GM19463 (cell line): Measurements from ENCODE around the gene SPIB.
"Not testable (repeated sequence)": the region's sequence is repeated elsewhere in the genome, so short reads cannot be mapped to it uniquely, and the experiment has no call there.

Experiments used
- ATAC-seq: cut with Tn5 transposase; IDR thresholded peaks from one replicate; pipeline ENCODE4 v1.9.1; 2021; ENCODE audit warnings: mild to moderate bottlenecking, moderate library complexity; ENCODE audit not compliant: unreplicated experiment

The SPIB gene

DNA sequence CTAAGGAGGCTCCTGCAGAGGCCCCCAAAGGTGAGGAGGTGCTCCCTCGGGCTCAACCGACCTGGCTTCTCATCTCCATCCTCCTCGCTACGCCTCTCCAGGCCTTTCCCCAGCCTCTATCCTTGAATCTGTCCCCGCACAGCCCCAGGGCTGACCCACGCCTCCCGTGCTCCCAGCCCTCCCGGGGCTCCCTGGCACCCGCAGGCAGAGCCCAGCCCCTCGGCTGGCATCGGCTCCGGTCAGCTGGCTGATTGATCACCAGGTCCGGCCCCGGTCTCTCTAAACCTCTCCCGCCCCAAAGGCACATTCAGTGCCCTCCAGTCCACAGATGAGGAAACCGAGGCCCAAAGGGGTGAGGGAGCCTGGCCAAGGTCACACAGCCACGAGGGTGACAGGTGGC, 16.5 kb downstream of the SPIB start:
- ATAC-seq = no peak

- no peak for ATAC-seq
Measured at GRCh38 chr19:50435627-50436026, 16.9 kb downstream of the SPIB start.

DNA sequence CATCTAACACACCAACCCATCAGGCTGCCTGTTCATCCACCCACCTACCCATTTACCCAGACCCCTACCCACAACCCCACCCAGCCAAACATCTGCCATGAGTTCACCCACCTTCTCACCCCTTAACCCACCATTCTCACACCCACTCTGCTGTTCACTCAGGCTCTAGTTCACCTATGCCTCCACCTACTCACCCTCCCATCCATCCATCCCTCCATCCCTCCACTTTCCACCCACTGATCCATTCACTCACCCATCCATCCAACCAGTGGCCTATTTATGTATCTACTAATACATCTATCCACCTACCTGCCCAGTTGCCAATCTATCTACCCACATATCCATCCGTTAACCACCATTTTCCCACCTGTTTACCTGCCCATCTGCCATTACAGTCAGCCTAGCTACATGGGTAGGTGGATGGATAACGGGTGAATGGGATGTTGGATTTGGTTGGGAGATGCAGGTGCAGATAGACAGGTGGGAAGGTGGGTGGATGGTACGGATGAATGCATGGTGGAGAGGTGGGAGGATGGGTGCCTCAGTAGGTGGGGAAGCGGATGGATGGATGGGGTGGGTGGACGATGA, 19.2 kb downstream of the SPIB start:
- no peak for ATAC-seq

- ATAC-seq = not testable (repeated sequence)
Measured at GRCh38 chr19:50439130-50439529, 20.4 kb downstream of the SPIB start.

- no peak for ATAC-seq
Measured at GRCh38 chr19:50444059-50444458, 25.3 kb downstream of the SPIB start.

DNA sequence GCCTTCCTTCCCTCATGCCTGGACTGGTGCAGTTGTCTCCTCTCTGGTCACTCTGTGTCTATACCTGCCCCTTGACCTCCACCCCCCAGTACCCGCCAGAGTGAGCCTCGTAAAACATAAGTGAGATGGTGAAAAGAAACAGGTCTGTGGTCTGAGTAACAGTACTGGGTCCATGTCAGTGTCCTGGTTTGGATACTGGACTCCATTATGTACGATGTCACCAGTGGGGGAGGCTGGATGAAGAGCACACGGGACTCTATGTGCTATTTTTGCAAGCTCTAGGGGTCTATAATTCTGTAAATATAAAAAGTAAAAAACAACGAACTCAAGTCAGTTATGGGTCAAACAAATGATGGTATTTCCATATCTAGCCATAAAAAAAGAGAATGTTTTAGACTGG, 28.3 kb downstream of the SPIB start:
- no peak for ATAC-seq

DNA sequence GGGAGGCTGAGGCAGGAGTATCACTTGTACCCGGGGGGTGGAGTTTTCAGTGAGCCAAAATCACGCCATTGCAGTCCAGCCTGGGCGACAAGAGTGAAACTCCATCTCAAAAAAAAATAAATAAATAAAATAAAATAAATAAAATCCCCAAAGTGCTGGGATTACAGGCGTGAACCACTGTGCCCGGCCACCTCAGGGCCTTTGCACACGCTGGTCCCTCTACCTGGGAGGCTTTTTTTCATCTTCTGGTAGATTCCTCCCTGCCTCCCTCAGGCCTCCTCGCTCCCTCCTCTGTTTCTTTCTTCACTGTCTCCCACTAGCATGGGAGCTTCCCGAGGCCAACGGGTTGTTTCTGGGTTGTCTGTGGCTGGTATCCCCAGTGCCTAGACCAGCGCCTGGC, 29.0 kb downstream of the SPIB start:
- ATAC-seq = no peak

- no peak for ATAC-seq
Measured at GRCh38 chr19:50449236-50449899, 30.6 kb downstream of the SPIB start.

DNA sequence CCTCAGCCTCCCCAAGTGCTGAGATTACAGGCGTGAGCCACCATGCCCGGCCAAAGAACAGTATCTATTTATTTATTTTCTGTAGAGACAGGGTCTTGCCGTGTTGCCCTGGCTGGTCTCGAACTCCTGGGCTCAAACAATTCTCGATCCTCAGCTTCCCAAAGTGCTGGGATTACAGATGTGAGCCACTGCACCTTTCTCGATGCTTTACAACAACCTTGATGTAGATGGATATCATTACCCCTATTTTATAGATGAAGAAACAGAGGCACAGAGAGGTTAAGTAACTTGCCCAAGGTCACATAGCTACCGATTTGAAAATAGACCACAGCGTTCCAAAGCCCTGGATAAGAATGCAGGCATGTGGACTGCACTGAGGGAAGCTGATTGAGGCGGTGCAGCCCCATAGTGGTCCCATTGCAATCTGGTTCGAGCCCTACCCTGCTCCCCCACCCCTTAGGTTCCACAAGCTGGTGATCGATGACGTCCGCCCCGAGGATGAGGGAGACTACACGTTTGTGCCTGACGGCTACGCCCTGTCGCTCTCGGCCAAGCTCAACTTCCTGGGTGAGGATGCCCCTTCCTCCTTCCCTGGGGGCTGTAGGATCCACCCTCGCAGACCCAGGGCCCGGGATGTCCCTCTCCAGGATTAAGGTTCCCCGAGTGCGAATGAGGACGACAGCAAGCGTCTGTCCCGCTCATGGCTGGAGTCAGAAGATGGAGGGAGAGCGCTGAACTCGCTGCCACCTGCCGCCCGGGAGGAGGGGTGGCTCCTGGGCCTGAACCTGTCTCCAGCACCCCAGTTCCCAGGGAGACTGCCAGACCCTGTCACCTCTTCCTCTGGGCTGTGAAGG, 31.9 kb downstream of the SPIB start:
- no peak for ATAC-seq

GRCh38 chr19:50451223-50451534, 32.4 kb downstream of the SPIB start:
- ATAC-seq = no peak

DNA sequence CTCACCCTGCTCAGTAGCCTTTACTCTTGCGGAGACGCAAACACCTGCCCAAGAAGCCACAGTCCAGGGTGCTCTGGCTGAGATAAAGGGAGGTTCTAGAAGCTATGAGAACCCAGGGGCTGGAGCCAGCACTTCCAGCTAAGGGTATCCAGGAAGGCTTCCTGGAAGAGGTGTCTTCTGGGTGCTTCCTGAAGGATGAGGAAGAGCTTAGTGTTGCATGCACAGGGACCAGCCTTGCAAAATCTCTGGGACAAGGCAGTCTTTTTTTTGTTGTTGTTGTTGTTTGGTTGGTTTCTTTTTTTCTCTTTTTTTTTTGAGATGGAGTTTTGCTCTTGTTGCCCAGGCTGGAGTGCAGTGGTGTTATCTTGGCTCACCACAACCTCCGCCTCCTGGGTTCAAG, 34.5 kb downstream of the SPIB start:
- ATAC-seq = no peak

DNA sequence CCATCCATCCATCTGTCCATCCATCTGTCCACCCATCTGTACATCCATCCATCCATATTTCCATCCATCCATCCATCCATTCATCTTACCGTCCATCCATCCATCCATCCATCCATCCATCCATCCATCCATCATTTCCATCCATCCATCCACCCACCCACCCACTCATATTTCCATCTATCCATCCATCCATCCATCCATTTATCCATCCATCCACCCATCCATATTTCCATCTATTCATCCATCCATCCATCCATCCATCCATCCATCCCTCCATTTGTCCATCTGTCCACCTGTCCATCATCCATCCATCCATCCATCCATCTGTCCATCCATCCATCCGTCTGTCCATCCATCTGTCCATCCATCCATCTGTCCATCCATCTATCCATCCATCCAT, 37.3 kb downstream of the SPIB start:
- no peak for ATAC-seq

GRCh38 chr19:50457300-50457699, 38.6 kb downstream of the SPIB start:
- ATAC-seq = no peak

DNA sequence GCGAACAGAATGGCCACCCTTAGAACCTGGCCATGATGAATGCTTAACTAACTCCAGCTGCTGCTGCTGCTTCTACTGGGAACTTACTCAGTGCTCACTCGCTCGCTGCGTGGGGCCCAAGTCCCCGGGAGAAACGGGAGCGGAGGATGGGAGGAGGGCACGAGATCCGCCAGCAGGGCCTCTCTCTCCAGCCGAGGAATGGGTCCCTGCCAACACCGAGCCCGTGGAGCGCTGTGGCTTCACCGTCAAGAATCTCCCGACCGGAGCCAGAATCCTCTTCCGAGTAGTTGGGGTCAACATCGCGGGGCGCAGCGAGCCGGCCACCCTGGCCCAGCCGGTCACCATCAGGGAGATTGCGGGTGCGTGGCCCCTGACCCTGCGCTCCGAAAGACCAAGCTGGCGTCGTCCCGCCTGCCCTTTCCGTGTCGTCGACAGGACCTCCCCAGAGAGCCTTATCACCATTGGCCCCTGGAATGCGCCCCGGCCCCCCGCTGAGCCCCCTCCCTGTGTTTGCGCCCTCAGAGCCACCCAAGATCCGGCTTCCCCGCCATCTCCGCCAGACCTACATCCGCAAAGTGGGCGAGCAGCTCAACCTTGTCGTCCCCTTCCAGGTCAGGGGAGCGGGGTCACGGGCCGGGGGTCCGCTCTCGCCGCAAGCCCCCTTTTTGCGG, 39.8 kb downstream of the SPIB start:
- ATAC-seq = no peak

- ATAC-seq = no peak
Measured at GRCh38 chr19:50459067-50459456, 40.3 kb downstream of the SPIB start.

DNA sequence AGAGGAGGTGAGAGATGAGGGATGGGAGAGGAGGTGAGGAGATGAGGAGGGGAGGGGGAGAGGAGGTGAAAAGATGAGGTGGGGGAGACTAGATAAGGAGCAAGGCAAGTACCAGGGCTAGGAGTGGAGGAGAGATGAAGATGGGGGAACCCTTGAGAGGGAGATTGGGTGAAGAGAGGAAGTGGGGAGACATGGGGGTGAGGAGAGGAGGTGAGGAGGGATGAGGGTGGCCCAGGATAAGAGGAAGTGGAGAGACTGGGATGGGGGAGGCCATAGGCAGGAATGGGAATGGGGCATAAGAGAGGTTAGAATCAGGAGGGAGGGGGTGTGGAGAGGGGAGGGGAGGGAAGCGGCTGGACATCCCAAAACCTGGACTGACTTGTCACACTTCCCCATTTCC, 40.9 kb downstream of the SPIB start:
- ATAC-seq = no peak

- peak; percentile 66 for ATAC-seq
Measured at GRCh38 chr19:50460161-50460765, 41.5 kb downstream of the SPIB start.

DNA sequence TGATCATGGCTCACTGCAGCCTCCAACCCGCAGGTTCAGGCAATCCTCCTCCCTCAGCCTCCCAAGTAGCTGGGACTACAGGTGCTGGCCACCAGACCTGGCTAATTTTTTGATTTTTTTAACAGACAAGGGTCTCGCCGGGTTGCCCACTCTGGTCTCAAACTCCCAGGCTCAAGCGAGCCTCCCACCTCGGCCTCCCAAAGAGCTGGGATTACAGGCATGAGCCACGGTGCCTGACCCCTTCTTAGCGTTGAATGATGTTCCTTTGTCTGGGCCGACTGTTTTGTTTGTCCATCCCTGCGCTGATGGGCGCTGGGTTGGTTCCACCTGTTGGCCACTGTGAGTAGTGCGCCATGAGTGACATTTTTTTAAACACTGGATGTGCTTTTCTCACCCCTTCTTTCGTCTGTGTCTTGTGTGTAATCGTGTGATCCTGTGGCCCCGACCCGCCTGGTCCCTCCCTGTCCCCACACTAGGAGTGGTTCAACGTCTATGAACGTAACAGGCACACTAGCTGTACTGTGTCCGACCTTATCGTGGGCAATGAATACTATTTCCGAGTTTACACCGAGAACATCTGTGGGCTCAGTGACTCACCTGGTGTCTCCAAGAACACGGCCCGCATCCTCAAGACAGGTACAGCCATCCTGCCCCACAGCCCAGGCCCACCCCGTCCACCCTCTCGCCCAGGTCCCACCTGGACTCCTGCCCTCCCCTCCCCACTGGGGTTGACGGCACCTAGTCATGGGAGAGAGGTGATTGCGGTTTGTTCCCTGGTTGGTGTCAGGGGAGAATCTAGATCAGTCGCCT, 42.5 kb downstream of the SPIB start:
- no peak for ATAC-seq

- no peak for ATAC-seq
Measured at GRCh38 chr19:50462970-50463369, 44.2 kb downstream of the SPIB start.

GRCh38 chr19:50464348-50464747, 45.6 kb downstream of the SPIB start:
- no peak for ATAC-seq

DNA sequence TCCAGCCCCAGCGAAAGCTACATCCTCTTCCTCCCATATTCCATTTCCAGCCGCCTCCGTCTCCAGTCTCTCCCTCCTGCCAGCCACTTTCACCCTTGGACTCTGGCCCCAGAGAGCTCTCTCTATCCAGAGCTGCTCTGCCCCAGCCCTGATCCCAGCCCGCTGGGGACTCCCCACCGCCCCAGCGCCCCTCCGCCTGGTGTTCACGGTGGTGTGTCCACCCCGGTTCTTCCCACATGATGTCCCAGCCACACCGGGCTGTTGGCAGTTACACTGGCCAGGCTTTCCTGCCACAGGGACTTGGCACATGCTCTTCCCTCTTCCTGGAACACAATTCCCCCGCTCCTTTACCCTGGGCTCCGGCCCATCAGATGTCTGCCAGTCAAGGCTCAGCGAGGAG, 46.3 kb downstream of the SPIB start:
- ATAC-seq = no peak
